Central memory CD4-positive, alpha-beta T cell (primary cell): Measurements from ENCODE around the gene ZNF248.
"Not testable (repeated sequence)": the region's sequence is repeated elsewhere in the genome, so short reads cannot be mapped to it uniquely, and the experiment has no call there.

Experiments used
- DNase-seq: peaks from one replicate; pipeline ENCODE4 v3.0.0; 2022
- total RNA-seq, 3 experiments: gene quantifications; one replicate each; lab custom pipeline; 2026; lab: John Stamatoyannopoulos, UW

The ZNF248 gene
- 8.1 to 27.6 (median 22.4) reads per million in 3 experiments for total RNA-seq

- DNase-seq: peak; percentile 94
Measured at GRCh38 chr10:37857287-37858211, at the start of gene ZNF248. Gene ZNF248, minus strand, starts transcription at chr10:37857610. Its CDS starts 1,300 bp downstream, at chr10:37856310.

DNA sequence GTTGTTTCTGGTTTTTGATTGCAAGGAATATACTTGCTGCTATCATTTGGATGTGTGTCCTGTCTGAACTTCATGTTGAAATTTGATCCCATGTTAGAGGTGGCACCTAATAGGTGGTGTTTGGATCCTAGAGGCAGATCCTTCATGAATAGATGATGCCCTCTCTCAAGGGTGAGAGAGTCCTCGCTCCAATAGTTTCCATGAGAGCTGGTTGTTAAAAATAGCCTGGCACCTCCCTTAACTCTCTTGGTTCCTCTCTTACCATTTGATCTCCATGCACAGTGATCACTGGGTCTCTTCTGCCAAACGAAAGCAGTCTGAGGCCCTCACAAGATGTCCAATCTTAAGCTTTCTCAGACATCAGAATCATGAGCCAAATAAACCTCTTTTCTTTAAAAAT, 49.0 kb upstream of the ZNF248 start:
- no peak for DNase-seq

DNA sequence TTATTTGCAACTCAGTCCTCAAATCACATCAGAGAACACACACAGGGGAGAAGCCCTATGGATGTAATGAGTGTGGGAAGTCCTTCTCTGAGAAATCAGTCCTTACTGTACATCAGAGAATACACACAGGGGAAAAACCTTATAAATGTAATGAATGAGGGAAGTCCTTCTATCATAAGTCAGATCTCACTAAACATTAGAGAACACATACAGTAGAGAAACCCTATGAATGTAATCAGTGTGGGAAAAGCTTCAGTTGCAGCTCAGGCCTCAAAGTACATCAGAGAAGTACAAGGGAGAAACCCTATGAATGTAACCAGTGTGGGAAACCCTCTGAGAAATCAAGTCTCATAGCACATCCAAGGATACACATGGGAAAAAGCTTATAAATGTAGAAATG, 39.0 kb upstream of the ZNF248 start:
- DNase-seq: no peak

- no peak for DNase-seq
Measured at GRCh38 chr10:37895674-37896073, 38.3 kb upstream of the ZNF248 start.

DNA sequence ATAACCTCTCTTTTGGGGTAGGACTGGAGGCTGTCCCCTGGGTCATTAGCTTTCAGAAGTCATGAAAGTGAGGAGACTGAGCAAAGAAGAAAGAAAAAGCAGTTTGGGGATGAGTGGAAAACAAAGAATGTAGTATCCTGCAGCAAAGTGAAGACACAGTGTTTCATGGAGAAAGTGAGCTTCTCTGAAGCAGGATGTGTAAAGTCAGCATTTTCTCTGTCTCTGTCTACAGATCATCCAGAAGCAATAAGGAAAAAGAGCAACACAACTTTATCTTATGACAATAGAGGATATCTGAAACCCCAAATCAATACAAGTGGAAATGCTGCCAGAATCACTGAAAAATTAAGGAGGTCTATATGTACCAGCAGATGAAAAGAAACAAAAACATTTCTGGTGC, 28.4 kb upstream of the ZNF248 start:
- no peak for DNase-seq

- no peak for DNase-seq
Measured at GRCh38 chr10:37872955-37873354, 15.5 kb upstream of the ZNF248 start.

GRCh38 chr10:37872283-37872682, 14.9 kb upstream of the ZNF248 start:
- DNase-seq: no peak

DNA sequence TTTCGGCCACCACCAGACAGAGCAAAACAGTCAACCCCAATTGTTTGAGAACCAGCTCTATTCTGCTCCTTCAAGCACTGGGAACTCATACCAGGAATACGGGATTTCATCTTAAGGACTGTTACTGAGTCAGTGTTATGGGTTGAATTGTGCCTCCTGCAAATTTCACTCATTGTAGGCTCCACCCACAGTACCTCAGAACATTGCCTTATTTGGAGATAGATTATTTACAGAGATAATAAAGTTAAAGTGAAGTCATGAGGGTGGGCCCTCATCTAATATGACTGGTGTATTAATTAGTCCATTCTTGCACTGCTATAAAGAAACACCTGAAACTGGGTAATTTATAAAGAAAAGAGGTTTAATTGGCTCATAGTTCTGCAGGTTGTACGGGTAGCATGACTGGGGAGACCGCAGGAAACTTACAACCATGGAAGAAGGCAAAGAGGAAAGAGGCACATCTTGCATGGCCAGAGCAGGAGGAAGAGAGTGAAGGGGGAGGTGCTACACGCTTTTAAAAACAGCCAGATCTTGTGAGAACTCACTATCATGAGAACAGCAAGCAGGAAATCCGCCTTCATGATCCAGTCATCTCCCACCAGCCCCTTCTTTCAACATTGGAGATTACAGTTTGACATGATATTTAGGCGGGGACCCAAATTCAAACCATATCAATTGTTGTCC, 14.3 kb upstream of the ZNF248 start:
- DNase-seq: no peak

DNA sequence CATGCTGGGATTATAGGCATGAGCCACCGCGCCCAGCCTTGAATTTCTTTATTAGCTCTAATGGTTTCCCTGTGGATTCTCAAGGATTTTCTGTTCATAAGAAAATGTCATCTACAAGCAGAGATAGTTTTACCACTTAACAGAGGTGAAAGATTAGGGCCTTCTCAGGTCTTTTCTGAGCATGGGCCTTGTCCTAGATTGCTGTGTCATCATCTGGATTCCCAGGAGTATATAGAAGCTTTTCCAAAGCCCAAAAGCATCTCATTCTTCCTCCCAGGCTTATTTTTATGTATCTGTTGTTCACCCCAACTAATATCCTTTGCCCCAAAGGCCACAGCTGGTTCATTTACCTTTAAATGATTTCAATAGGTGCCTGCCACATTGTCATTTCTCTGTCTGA, 13.7 kb upstream of the ZNF248 start:
- no peak for DNase-seq

DNA sequence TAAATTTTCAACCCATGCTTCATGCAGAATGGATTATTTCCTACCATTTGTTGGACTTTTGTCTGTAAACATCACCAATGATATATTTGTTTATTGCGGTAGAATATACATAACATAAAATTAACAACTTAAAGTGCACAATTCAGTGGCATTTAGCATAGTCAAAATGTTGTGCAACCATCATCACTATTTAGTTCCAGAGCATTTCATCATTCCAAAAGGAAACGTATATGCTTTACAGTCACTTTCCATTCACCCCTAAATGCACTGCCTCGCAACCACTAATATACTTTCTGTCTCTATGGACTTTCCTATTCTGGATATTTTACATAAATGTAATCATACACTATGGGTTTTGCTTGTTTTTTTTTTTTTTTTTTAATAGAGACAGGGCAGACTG, 11.4 kb upstream of the ZNF248 start:
- no peak for DNase-seq

DNA sequence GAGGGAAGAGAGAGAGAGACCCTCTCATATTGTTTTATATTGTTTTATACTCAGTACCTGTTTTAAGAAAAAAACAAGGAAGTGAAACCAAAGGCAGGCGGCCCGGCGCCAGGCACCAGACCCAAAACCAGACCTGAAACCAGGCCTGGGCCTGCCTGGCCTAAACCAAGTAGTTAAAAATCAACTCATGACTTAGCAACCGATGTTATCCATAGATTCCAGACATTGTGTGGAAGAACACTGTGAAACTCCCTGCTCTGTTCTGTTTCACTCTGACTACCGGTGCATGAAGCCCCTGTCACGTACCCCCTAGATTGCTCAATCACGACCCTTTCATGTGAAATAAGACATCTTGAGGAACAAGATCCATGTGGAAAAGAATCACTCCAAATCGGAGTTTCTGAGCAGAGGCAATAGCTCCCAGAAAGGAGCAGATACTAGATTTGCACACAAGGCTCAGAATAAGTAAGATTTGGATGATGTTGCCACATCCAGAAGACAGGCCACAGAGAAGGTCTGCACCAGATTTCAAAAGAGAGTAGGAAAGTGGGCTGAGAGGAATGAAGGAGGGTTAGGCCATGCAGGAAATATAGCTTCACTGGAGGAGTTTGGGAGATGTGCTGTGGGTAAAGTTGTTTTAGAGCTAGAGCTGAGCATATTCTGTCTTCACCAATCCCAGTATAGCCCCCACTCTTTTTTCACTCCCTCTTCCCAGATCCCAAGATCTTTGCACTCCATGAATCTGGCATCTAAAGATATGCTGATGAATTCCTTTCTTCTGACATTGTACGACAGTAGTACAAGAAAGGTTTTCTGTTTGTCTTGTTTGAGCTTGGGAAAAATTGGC, 8.8 kb upstream of the ZNF248 start:
- no peak for DNase-seq

DNA sequence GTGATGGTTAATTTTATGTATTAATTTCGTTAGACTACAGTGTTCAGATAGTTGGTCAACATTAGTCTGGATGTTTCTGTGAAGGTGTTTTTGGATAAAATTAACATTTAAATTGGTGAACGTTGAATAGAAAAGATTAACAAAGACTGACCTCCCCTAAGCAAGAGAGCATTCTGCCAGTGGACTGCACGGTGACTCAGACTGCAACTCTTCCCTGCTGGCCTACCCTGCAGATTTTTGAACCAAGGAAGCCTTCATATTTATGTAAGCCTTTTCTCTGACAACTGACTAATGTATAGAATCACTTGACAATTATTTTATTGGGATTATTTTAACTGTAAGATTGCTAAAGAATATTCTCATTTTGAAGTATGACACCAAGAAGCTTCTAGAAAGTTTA, 7.9 kb upstream of the ZNF248 start:
- DNase-seq: no peak

GRCh38 chr10:37860494-37861190, 3.2 kb upstream of the ZNF248 start:
- DNase-seq: no peak

- DNase-seq: not testable (repeated sequence)
Measured at GRCh38 chr10:37859270-37859669, 1.9 kb upstream of the ZNF248 start.

DNA sequence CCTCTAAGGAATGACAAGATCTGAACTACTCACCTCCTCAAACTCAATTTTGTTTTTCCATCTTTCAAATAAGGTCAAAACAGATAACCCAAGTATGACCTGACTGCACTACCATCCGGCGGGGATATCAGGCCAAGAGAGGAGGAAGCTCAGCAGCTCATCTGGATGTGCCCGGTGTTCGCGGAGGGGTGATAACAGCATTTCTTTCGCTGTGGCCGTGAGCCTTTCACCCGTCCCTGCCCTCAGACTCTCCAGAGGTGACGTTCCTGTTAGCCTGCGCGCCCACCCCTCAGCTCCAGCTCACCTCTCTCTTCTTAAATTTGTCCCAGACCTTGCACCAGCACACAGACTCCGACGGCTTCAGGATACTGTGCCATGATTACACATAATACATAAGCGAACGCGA, 526 bp downstream of the ZNF248 start:
- peak; percentile 30 for DNase-seq

DNA sequence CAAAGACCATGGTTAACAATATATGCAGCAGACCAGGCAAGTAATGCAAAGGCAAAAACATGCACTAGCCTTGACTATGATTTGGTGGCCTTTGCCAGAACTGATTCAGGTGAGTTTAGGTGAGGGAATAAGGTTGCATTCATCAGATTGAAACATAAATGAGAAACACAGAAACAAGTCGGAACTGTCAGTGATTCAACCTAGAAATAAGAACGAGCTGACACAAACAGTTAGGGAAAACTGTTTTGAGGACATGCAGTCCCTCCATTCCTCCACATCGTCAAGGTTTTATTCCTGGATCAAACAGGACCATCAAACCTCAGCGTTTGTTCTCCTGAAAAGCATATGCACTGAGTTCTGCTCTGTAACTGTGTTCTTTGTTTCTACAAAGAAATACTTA, 1.8 kb downstream of the ZNF248 start:
- no peak for DNase-seq

GRCh38 chr10:37854626-37855025, 2.8 kb downstream of the ZNF248 start:
- no peak for DNase-seq

- DNase-seq: no peak
Measured at GRCh38 chr10:37844644-37845043, 12.8 kb downstream of the ZNF248 start.

DNA sequence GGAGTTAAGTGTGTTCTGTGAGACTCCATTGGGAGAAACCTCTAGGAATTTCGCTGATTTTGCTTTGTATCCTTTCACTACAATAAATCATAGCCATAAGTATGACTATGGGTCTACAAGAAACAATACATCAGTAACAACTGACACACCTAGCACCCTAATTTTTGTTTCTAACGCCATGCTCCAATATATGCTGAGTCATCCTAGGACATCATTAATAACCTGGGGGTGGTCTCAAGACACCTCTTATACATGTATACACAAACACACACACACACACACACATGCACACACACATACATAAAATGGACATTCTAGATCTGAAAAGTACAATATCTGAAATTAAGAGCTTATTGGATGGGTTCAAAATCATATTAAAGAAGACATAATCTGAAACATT, 18.2 kb downstream of the ZNF248 start:
- no peak for DNase-seq

DNA sequence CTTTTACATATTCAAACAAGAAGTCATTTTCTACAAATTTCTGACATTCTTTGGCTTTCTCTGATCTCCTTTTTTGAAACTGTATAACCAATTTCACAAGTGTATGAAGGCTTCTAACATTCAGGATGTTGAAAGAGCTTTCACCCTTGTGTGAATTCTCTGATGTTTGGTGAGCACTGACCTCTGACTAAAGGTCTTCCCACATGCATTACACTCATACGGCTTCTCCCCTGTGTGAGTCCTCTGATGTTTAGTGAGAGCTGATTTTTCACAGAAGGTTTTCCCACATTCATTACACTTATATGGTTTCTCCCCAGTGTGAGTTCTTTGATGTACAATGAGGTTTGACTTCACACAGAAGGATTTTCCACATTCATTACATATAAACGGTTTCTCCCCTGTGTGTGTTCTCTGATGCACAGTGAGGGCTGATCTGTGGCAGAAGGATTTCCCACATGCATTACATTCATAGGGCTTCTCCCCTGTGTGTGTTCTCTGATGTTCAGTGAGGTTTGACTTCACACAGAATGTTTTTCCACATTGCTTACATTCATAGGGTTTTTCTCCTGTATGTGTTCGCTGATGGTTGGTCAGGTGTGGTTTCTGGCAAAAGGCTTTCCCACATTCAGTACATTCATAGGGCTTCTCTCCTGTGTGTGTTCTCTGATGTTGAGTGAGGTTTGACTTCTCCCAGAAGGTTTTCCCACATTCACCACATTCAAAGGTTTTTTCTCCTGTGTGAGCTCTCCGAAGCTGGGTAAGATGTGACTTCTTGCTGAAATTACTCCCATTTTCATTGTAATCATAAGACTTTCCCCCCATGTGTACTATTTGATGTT, 25.7 kb downstream of the ZNF248 start:
- no peak for DNase-seq

GRCh38 chr10:37826806-37827205, 30.6 kb downstream of the ZNF248 start:
- no peak for DNase-seq

- DNase-seq: no peak
Measured at GRCh38 chr10:37821237-37821636, 36.2 kb downstream of the ZNF248 start.
